ENCODE data around the gene PRRG2.
A peak's percentile ranks its signal among the peaks of the same experiment; 100 is the strongest.

Gene PRRG2

GRCh38 chr19:49565261-49565660 is 15.9 kb upstream of the PRRG2 start:
- TF ChIP-seq EGR1 (IDR thresholded peaks at IDR 0.05) (no peak), YY1 (IDR thresholded peaks at IDR 0.05; ENCODE audit: low read depth) (no peak), MAX (IDR thresholded peaks at IDR 0.05) (no peak), ZBTB7A (IDR thresholded peaks at IDR 0.05; ENCODE audit: low read depth) (no peak), FOXM1 (IDR thresholded peaks at IDR 0.05; ENCODE audit: borderline replicate concordance, low read depth) (no peak), CEBPB (IDR thresholded peaks at IDR 0.05) (no peak), USF1 (IDR thresholded peaks at IDR 0.05) (no peak), CREB1 (IDR thresholded peaks at IDR 0.05; ENCODE audit: low read depth) (no peak), TEAD4 (IDR thresholded peaks at IDR 0.05) (no peak), RAD21 (IDR thresholded peaks at IDR 0.05; ENCODE audit: low read depth) (no peak), REST (IDR thresholded peaks at IDR 0.05; ENCODE audit: low read depth) (no peak), EP300 (IDR thresholded peaks at IDR 0.05; ENCODE audit: borderline replicate concordance) (no peak), TAF1 (IDR thresholded peaks at IDR 0.05; ENCODE audit: low read depth) (no peak), NFIC (IDR thresholded peaks at IDR 0.05) (no peak), TCF12 (IDR thresholded peaks at IDR 0.05; ENCODE audit: low read depth) (no peak)

GRCh38 chr19:49566302-49566701 is 14.8 kb upstream of the PRRG2 start:
- TF ChIP-seq USF1 (IDR thresholded peaks at IDR 0.05) (no peak), NFIC (IDR thresholded peaks at IDR 0.05) (no peak)

GRCh38 chr19:49567861-49568441 is 13.2 kb upstream of the PRRG2 start:
- TF ChIP-seq TEAD4 (IDR thresholded peaks at IDR 0.05) = no peak
- TF ChIP-seq USF1 (IDR thresholded peaks at IDR 0.05) = no peak
- TF ChIP-seq TCF12 (IDR thresholded peaks at IDR 0.05; ENCODE audit: low read depth) = no peak
- no peak for TF ChIP-seq REST (IDR thresholded peaks at IDR 0.05; ENCODE audit: low read depth)
- TF ChIP-seq RAD21 (IDR thresholded peaks at IDR 0.05; ENCODE audit: low read depth) = no peak
- TF ChIP-seq YY1 (IDR thresholded peaks at IDR 0.05; ENCODE audit: low read depth) = no peak
- TF ChIP-seq FOXM1 (IDR thresholded peaks at IDR 0.05; ENCODE audit: borderline replicate concordance, low read depth) = no peak
- no peak for TF ChIP-seq NFIC (IDR thresholded peaks at IDR 0.05)
- TF ChIP-seq CEBPB (IDR thresholded peaks at IDR 0.05) = no peak

- TF ChIP-seq TCF12 (IDR thresholded peaks at IDR 0.05; ENCODE audit: low read depth) (no peak), RAD21 (IDR thresholded peaks at IDR 0.05; ENCODE audit: low read depth) (peak; percentile 77), FOXM1 (IDR thresholded peaks at IDR 0.05; ENCODE audit: borderline replicate concordance, low read depth) (no peak), ZBTB7A (IDR thresholded peaks at IDR 0.05; ENCODE audit: low read depth) (0 out of 2 replicates have a peak, but pooled peaks have one; percentile 37), REST (IDR thresholded peaks at IDR 0.05; ENCODE audit: low read depth) (no peak)
Observed at GRCh38 chr19:49570138-49570856, 10.8 kb upstream of the PRRG2 start.
